Measurements from ENCODE around the gene EOGT.

EOGT gene

GRCh38 chr3:69013253-69014021, at the start of gene EOGT:
Gene EOGT (minus strand): TSS chr3:69013684. CDS start chr3:69009846, 3,838 bp downstream.
- no peak within 1 kb of the TSS for H3K27ac ChIP-seq (ENCODE audit: low read length)
- peak within 1 kb of the TSS; percentile 58 for H3K9ac ChIP-seq (ENCODE audit: low read length)
- peaks cover 58% of the 10 kb centered on the region for H3K4me1 ChIP-seq (ENCODE audit: control insufficient read depth, low read depth, low read length)

GRCh38 chr3:69059688-69060087, 46.2 kb upstream of the EOGT start:
- Histone ChIP-seq H3K9ac (ENCODE audit: low read length) (no peak overlapping the region), H3K27ac (ENCODE audit: low read length) (no peak overlapping the region), H3K9me3 (ENCODE audit: control insufficient read depth, low read depth, low read length) (no peaks in the 10 kb centered on the region), H3K4me1 (ENCODE audit: control insufficient read depth, low read depth, low read length) (no peaks in the 10 kb centered on the region), H3K4me3 (ENCODE audit: low read length) (no peak overlapping the region), H3K36me3 (ENCODE audit: control insufficient read depth, low read depth, low read length) (peaks cover 61% of the 10 kb centered on the region), H3K27me3 (ENCODE audit: control insufficient read depth, insufficient read depth, low read length) (no peaks in the 10 kb centered on the region)

More at GRCh38 chr3:69013253-69014021, at the start of gene EOGT:
- Histone ChIP-seq H3K4me3 (ENCODE audit: low read length) (peak within 1 kb of the TSS; percentile 49), H3K9me3 (ENCODE audit: control insufficient read depth, low read depth, low read length) (no peaks in the 10 kb centered on the region), H3K27me3 (ENCODE audit: control insufficient read depth, insufficient read depth, low read length) (peaks cover 19% of the 10 kb centered on the region), H3K36me3 (ENCODE audit: control insufficient read depth, low read depth, low read length) (no peaks in the 10 kb centered on the region)

GRCh38 chr3:69058947-69059224, 45.4 kb upstream of the EOGT start:
- H3K4me1 ChIP-seq (ENCODE audit: control insufficient read depth, low read depth, low read length), result no peaks in the 10 kb centered on the region
- no peak overlapping the region for H3K27ac ChIP-seq (ENCODE audit: low read length)
- no peaks in the 10 kb centered on the region for H3K9me3 ChIP-seq (ENCODE audit: control insufficient read depth, low read depth, low read length)
- H3K9ac ChIP-seq (ENCODE audit: low read length), result no peak overlapping the region
- no peaks in the 10 kb centered on the region for H3K27me3 ChIP-seq (ENCODE audit: control insufficient read depth, insufficient read depth, low read length)
- peaks cover 63% of the 10 kb centered on the region for H3K36me3 ChIP-seq (ENCODE audit: control insufficient read depth, low read depth, low read length)
- H3K4me3 ChIP-seq (ENCODE audit: low read length), result no peak overlapping the region

DNA sequence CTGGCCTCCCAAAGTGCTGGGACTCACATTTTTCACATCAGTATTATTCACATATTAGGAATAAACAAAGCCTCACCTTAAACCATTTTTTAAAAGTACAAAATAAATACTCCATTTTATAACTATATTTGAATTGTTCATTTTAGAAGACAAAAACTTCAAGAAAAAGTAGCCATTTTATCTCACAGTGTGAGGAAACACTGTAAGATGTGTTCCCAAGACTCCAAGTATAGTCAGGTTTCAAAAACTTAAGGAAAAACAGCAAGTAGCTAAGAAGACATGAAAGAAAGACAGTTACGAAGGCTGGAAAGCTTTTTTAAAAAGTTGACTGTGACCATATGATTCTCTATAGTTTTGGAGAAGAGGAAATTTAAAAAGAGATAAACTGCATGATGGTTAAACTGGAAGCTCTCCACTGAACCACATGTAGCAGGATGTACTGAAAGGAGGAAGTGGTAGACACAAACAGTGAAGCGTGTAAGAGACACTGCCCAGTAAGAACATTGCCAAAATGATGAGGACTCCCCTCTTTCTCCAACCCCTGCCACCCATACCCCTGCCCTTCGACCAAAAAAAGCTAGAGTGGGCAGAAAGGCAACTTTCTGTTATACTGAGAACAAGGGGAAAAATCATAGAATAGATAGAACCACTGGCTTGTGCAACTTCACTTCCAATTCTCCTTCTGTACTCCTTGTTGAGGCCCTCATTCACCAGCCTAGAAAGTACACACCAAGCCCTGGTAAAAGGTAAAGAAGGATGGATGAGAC, 44.9 kb upstream of the EOGT start:
- Histone ChIP-seq H3K4me3 (ENCODE audit: low read length) (no peak overlapping the region), H3K36me3 (ENCODE audit: control insufficient read depth, low read depth, low read length) (peaks cover 63% of the 10 kb centered on the region), H3K27ac (ENCODE audit: low read length) (no peak overlapping the region), H3K9me3 (ENCODE audit: control insufficient read depth, low read depth, low read length) (no peaks in the 10 kb centered on the region), H3K4me1 (ENCODE audit: control insufficient read depth, low read depth, low read length) (no peaks in the 10 kb centered on the region), H3K9ac (ENCODE audit: low read length) (no peak overlapping the region), H3K27me3 (ENCODE audit: control insufficient read depth, insufficient read depth, low read length) (no peaks in the 10 kb centered on the region)

DNA sequence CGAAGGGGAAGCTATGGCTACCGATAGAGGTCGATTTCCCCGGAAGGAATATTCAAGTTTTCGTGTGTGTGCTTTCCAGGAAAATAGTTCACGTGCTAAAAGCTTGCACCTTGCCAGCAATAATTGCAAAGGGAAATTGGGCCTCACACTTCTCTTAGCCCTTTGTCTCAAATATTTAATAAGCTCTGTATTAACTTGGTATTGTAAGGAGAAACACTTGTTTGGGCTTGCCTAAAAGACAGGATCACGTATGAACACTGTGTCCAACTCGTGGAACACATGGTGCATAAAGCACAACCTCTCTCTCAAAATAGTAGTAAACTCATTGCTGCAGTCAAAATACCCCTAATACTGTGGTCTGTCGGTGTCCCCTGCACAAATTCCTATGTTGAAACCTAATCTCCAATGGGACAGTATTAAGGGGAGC, 39.0 kb upstream of the EOGT start:
- H3K9ac ChIP-seq (ENCODE audit: low read length), result peak overlapping the region; percentile 78
- peak overlapping the region; percentile 92 for H3K4me3 ChIP-seq (ENCODE audit: low read length)
- no peaks in the 10 kb centered on the region for H3K27me3 ChIP-seq (ENCODE audit: control insufficient read depth, insufficient read depth, low read length)
- H3K36me3 ChIP-seq (ENCODE audit: control insufficient read depth, low read depth, low read length), result peaks cover 30% of the 10 kb centered on the region
- peak overlapping the region; percentile 87 for H3K27ac ChIP-seq (ENCODE audit: low read length)
- H3K4me1 ChIP-seq (ENCODE audit: control insufficient read depth, low read depth, low read length), result peaks cover 4% of the 10 kb centered on the region
- no peaks in the 10 kb centered on the region for H3K9me3 ChIP-seq (ENCODE audit: control insufficient read depth, low read depth, low read length)

GRCh38 chr3:69051756-69052471, 38.4 kb upstream of the EOGT start, which contains the start of gene TMF1:
Gene TMF1 (minus strand): TSS chr3:69052333. CDS start chr3:69052086, 247 bp downstream.
- Histone ChIP-seq H3K9me3 (ENCODE audit: control insufficient read depth, low read depth, low read length) (no peaks in the 10 kb centered on the region), H3K27ac (ENCODE audit: low read length) (peak within 1 kb of the TSS; percentile 87), H3K27me3 (ENCODE audit: control insufficient read depth, insufficient read depth, low read length) (no peaks in the 10 kb centered on the region), H3K36me3 (ENCODE audit: control insufficient read depth, low read depth, low read length) (peaks cover 34% of the 10 kb centered on the region), H3K4me3 (ENCODE audit: low read length) (peak within 1 kb of the TSS; percentile 92), H3K9ac (ENCODE audit: low read length) (peak within 1 kb of the TSS; percentile 78), H3K4me1 (ENCODE audit: control insufficient read depth, low read depth, low read length) (peaks cover 4% of the 10 kb centered on the region)

DNA sequence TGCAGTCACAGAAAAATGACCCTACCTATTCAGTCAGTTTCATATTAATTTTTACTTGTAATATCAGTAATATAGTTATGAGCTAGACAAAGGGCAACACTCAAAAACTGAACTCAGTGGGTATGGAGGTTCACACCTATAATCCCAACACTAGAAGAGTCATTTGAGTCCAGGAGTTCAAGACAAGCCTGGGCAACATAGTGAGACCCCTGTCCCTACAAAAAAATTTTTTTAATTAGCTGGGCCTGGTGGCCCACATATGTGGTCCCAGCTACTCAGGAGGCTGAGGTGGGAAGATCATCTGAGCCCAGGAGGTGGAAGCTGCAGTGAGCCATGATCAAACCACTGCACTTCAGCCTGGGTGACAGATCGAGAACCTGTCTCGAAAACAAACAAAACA, 35.5 kb upstream of the EOGT start:
- Histone ChIP-seq H3K27me3 (ENCODE audit: control insufficient read depth, insufficient read depth, low read length) (no peaks in the 10 kb centered on the region), H3K9ac (ENCODE audit: low read length) (no peak overlapping the region), H3K4me1 (ENCODE audit: control insufficient read depth, low read depth, low read length) (peaks cover 4% of the 10 kb centered on the region), H3K9me3 (ENCODE audit: control insufficient read depth, low read depth, low read length) (no peaks in the 10 kb centered on the region), H3K4me3 (ENCODE audit: low read length) (no peak overlapping the region), H3K36me3 (ENCODE audit: control insufficient read depth, low read depth, low read length) (peaks cover 25% of the 10 kb centered on the region), H3K27ac (ENCODE audit: low read length) (no peak overlapping the region)

DNA sequence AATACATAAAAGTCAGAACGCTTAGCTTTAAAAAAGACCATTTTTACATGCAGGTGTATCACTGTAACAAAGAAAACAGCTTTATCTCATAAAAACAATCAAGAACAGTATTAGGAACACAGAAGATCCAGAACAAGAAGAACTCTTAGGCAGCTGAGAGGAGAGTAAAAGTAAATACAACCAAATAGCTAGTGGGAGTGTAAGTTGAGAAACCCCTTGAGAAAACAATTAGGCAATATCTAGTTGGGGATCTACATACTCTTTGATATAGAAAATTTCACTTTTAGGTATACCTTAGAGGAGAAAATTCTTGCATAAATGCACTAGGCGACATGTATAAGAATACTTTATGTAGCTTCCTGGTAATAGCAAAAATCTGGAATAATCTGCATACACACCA, 31.1 kb upstream of the EOGT start:
- Histone ChIP-seq H3K9ac (ENCODE audit: low read length) (no peak overlapping the region), H3K27me3 (ENCODE audit: control insufficient read depth, insufficient read depth, low read length) (no peaks in the 10 kb centered on the region), H3K36me3 (ENCODE audit: control insufficient read depth, low read depth, low read length) (peaks cover 42% of the 10 kb centered on the region), H3K9me3 (ENCODE audit: control insufficient read depth, low read depth, low read length) (no peaks in the 10 kb centered on the region), H3K4me1 (ENCODE audit: control insufficient read depth, low read depth, low read length) (no peaks in the 10 kb centered on the region), H3K4me3 (ENCODE audit: low read length) (no peak overlapping the region), H3K27ac (ENCODE audit: low read length) (no peak overlapping the region)

GRCh38 chr3:69033470-69033869, 20.0 kb upstream of the EOGT start:
- Histone ChIP-seq H3K4me3 (ENCODE audit: low read length) (no peak overlapping the region), H3K36me3 (ENCODE audit: control insufficient read depth, low read depth, low read length) (peaks cover 55% of the 10 kb centered on the region), H3K27me3 (ENCODE audit: control insufficient read depth, insufficient read depth, low read length) (no peaks in the 10 kb centered on the region), H3K4me1 (ENCODE audit: control insufficient read depth, low read depth, low read length) (no peaks in the 10 kb centered on the region), H3K9ac (ENCODE audit: low read length) (no peak overlapping the region), H3K27ac (ENCODE audit: low read length) (no peak overlapping the region), H3K9me3 (ENCODE audit: control insufficient read depth, low read depth, low read length) (no peaks in the 10 kb centered on the region)

DNA sequence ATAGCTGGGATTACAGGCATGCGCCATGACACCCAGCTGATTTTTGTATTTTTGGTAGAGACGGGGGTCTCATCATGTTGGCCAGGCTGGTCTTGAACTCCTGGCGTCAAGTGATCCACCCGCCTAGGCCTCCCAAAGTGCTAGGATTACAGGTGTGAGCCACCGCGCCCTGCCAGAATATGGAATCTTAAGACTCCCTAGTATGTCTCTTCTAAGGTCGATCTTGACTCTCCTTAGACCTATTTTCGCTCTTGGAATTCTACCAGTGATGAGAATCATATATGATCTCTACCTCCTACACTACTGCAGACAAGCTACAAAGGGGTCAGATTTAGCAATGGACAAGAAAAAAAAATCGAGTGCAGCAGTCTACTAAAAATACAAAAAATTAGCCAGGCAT, 19.3 kb upstream of the EOGT start:
- peaks cover 52% of the 10 kb centered on the region for H3K36me3 ChIP-seq (ENCODE audit: control insufficient read depth, low read depth, low read length)
- no peak overlapping the region for H3K4me3 ChIP-seq (ENCODE audit: low read length)

DNA sequence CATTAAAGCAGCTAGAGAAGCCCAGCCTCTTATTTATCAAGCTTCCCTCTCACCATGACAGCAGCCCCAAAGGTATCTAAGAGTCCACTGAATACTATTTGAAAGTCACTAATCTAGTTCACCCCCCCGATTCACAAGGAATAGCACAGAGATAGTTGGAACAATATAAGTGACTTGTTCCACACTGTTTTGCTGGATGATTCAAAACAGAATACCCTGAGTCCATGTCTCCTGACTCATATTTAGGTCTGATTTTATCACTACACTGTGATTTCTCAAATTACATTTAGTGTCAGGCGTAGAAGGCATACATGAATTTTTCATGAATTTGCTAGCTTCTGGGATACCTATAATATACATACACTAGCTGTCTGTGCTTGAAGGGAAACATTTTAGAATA, 18.7 kb upstream of the EOGT start:
- Histone ChIP-seq H3K9me3 (ENCODE audit: control insufficient read depth, low read depth, low read length) (no peaks in the 10 kb centered on the region), H3K27me3 (ENCODE audit: control insufficient read depth, insufficient read depth, low read length) (no peaks in the 10 kb centered on the region), H3K36me3 (ENCODE audit: control insufficient read depth, low read depth, low read length) (peaks cover 57% of the 10 kb centered on the region), H3K9ac (ENCODE audit: low read length) (no peak overlapping the region), H3K4me3 (ENCODE audit: low read length) (no peak overlapping the region), H3K27ac (ENCODE audit: low read length) (no peak overlapping the region), H3K4me1 (ENCODE audit: control insufficient read depth, low read depth, low read length) (no peaks in the 10 kb centered on the region)

More for the DNA sequence above, 19.3 kb upstream of the EOGT start:
- H3K27ac ChIP-seq (ENCODE audit: low read length), result no peak overlapping the region
- no peaks in the 10 kb centered on the region for H3K9me3 ChIP-seq (ENCODE audit: control insufficient read depth, low read depth, low read length)
- H3K9ac ChIP-seq (ENCODE audit: low read length), result no peak overlapping the region
- no peaks in the 10 kb centered on the region for H3K4me1 ChIP-seq (ENCODE audit: control insufficient read depth, low read depth, low read length)
- no peaks in the 10 kb centered on the region for H3K27me3 ChIP-seq (ENCODE audit: control insufficient read depth, insufficient read depth, low read length)
